ENCODE measurements around the gene VIL1. TPM values are rescaled to one million over a fixed set of nuclear protein-coding genes. Genes with fewer than 3 reads are reported as not detected.
A peak's percentile ranks its signal among the peaks of the same experiment; 100 is the strongest.

Gene VIL1
- total and polyA plus RNA-seq, 2 of the 13 experiments (the other 11 are each of a cell fraction or from before 2014, with no cell fraction given): 287 to 301 TPM

- TF ChIP-seq ZXDC (CRISPR knock-in tag; IDR thresholded peaks at IDR 0.05) (peak; percentile 70), ZNF672 (CRISPR knock-in tag; IDR thresholded peaks at IDR 0.05) (no peak), MEF2D (CRISPR knock-in tag; IDR thresholded peaks at IDR 0.05) (peak; percentile 90), ZNF235 (CRISPR knock-in tag; IDR thresholded peaks at IDR 0.05; ENCODE audit: borderline replicate concordance) (peak; percentile 32), ZNF484 (CRISPR knock-in tag; IDR thresholded peaks at IDR 0.05; ENCODE audit: borderline replicate concordance, low read depth) (peak; percentile 62; the same call in 1 of the 2 replicates), ZNF432 (CRISPR knock-in tag; IDR thresholded peaks at IDR 0.05; ENCODE audit: borderline replicate concordance) (no peak), HDAC2 (CRISPR knock-in tag; IDR thresholded peaks at IDR 0.05) (peak; percentile 94), ZNF354B (CRISPR knock-in tag; IDR thresholded peaks at IDR 0.05) (no peak), NBN (conservative IDR thresholded peaks at IDR 0.05) (no peak), ONECUT2 (CRISPR knock-in tag; IDR thresholded peaks at IDR 0.05) (peak; percentile 37; the same call in 1 of the 2 replicates), CEBPB (IDR thresholded peaks at IDR 0.05; ENCODE audit: borderline replicate concordance, low read depth, low read length) (no peak), SOX5 (CRISPR knock-in tag; IDR thresholded peaks at IDR 0.05; ENCODE audit: borderline replicate concordance) (peak; percentile 80), ZNF703 (CRISPR knock-in tag; IDR thresholded peaks at IDR 0.05; ENCODE audit: borderline replicate concordance) (no peak; the same call in 1 of the 2 replicates), ZNF878 (CRISPR knock-in tag; IDR thresholded peaks at IDR 0.05) (peak; percentile 96; the same call in 1 of the 2 replicates), MEIS2 (CRISPR knock-in tag; IDR thresholded peaks at IDR 0.05) (peak; percentile 75), NFKB2 (CRISPR knock-in tag; IDR thresholded peaks at IDR 0.05; ENCODE audit: borderline replicate concordance) (peak; percentile 80), NFATC3 (CRISPR knock-in tag; IDR thresholded peaks at IDR 0.05) (peak; percentile 78; the same call in 1 of the 2 replicates), CSRNP2 (CRISPR knock-in tag; conservative IDR thresholded peaks at IDR 0.05; ENCODE audit: low read depth) (no peak), BRD4 (CRISPR knock-in tag; IDR thresholded peaks at IDR 0.05) (peak; percentile 91), ZNF543 (CRISPR knock-in tag; IDR thresholded peaks at IDR 0.05) (peak; percentile 98), ZBTB37 (CRISPR knock-in tag; IDR thresholded peaks at IDR 0.05) (0 out of 2 replicates have a peak, but pooled peaks have one; percentile 40), ZBTB43 (CRISPR knock-in tag; conservative IDR thresholded peaks at IDR 0.05) (peak; percentile 87), NFYC (CRISPR knock-in tag; IDR thresholded peaks at IDR 0.05) (peak; percentile 39), ZNF737 (CRISPR knock-in tag; IDR thresholded peaks at IDR 0.05; ENCODE audit: borderline replicate concordance) (no peak)
These were observed 22.9 kb upstream of the VIL1 start (continued) for GRCh38 chr2:218395826-218396687.

Measured in HepG2 (cell line).